HG03196 (cell line): ENCODE measurements around the gene WDR19.

Source experiments
- ATAC-seq: cut with Tn5 transposase; IDR thresholded peaks from one replicate; pipeline ENCODE4 v1.9.1; 2021; ENCODE audit not compliant: unreplicated experiment

Gene WDR19

GRCh38 chr4:39295784-39296183 is 113.5 kb downstream of the WDR19 start:
- ATAC-seq = no peak

GRCh38 chr4:39302901-39303300 is 120.6 kb downstream of the WDR19 start:
- no peak for ATAC-seq

- no peak for ATAC-seq
These were observed 121.5 kb downstream of the WDR19 start for GRCh38 chr4:39303871-39304270.

GRCh38 chr4:39304651-39305050 is 122.3 kb downstream of the WDR19 start:
- no peak for ATAC-seq

- ATAC-seq = no peak
These were observed 123.8 kb downstream of the WDR19 start for GRCh38 chr4:39305912-39306677.

- no peak for ATAC-seq
These were observed 126.3 kb downstream of the WDR19 start for GRCh38 chr4:39308611-39309010.

GRCh38 chr4:39312816-39313215 is 130.5 kb downstream of the WDR19 start:
- no peak for ATAC-seq

GRCh38 chr4:39319676-39320075 is 137.3 kb downstream of the WDR19 start:
- no peak for ATAC-seq

GRCh38 chr4:39320381-39321115 is 138.2 kb downstream of the WDR19 start:
- ATAC-seq = no peak

GRCh38 chr4:39323821-39324220 is 141.5 kb downstream of the WDR19 start:
- no peak for ATAC-seq

GRCh38 chr4:39324446-39324845 is 142.1 kb downstream of the WDR19 start:
- ATAC-seq = no peak

- ATAC-seq = no peak
These were observed 142.7 kb downstream of the WDR19 start for GRCh38 chr4:39324897-39325613.

- ATAC-seq = no peak
These were observed 144.2 kb downstream of the WDR19 start for GRCh38 chr4:39326468-39326977.

GRCh38 chr4:39330353-39330752 is 148.0 kb downstream of the WDR19 start:
- ATAC-seq = no peak

GRCh38 chr4:39331191-39331590 is 148.9 kb downstream of the WDR19 start:
- ATAC-seq = no peak
